Breast epithelium (tissue), 3 donors: ENCODE measurements around the gene GPATCH2.

Experiments used
- CTCF ChIP-seq, 3 donors: fragments of 450-650 bp; IDR thresholded peaks; one replicate each; pipeline ENCODE4 v1.5.1; 2016 to 2017; ENCODE audit warnings: antibody characterized with exemption in 3 of 3, mild to moderate bottlenecking in 3 of 3, moderate library complexity in 3 of 3
- POLR2AphosphoS5 ChIP-seq, 3 donors: sonication (generic); formaldehyde crosslinking; IDR thresholded peaks; one replicate each; pipeline ENCODE4 v1.6.1; 2017; ENCODE audit warnings: antibody characterized with exemption in 3 of 3

- TF ChIP-seq CTCF (IDR thresholded peaks at IDR 0.05) (no peak), POLR2AphosphoS5 (IDR thresholded peaks at IDR 0.05) (no peak)
These were observed 88.1 kb downstream of the GPATCH2 start for GRCh38 chr1:217542837-217543236.
